GM19372 (cell line): ENCODE results near the gene APCDD1.
A peak's percentile ranks its signal among the peaks of the same experiment; 100 is the strongest.
"Not testable (repeated sequence)": the region's sequence is repeated elsewhere in the genome, so short reads cannot be mapped to it uniquely, and the experiment has no call there.

ENCODE experiments used
- ATAC-seq: cut with Tn5 transposase; IDR thresholded peaks from one replicate; pipeline ENCODE4 v1.9.1; 2021; ENCODE audit warnings: mild to moderate bottlenecking, low read depth, moderate library complexity; ENCODE audit not compliant: unreplicated experiment

APCDD1 gene

GRCh38 chr18:10460414-10461018 lies 6.1 kb downstream of the APCDD1 start:
- ATAC-seq = no peak

- no peak for ATAC-seq
Measured at GRCh38 chr18:10461989-10462388, 7.6 kb downstream of the APCDD1 start.

- ATAC-seq = no peak
Measured at GRCh38 chr18:10462597-10462996, 8.2 kb downstream of the APCDD1 start.

DNA sequence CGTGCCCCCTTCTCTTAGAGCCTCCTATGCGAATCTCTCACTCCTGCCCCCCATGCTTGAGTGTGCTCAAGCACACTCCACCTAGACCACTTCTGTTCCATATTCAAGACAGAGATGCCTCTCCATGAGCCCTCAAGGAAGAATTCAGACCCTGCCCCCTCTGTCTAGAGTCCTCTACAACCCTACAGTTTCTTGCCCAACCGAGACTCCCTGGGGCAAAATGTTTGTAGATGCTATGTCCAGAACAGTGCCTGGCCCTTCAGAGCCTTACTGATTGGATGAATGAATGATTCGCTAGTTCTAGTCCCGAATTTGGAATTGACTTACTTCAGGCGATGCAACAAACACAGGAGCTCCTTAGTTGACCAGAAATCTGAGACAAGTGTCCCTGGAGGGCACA lies 8.7 kb downstream of the APCDD1 start:
- no peak for ATAC-seq

DNA sequence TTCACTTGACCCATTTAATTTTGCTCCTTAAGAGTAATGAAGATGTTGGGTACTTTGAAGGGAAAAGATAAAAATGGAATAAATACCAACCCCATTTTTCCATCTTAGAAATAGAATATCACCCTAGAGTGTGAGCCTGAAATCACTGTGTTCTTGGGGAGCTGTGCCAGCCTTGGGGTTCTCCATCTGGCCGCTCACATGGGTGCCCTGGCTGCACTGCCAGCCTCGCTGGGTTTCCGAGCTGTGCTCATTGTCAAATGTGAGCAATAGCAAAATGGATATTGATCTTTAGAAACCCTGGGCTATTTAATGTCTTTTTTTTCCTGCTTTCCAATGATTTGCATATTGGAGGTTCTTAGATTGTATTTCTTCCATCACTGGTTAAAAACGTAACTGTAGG lies 9.3 kb downstream of the APCDD1 start:
- ATAC-seq = no peak

DNA sequence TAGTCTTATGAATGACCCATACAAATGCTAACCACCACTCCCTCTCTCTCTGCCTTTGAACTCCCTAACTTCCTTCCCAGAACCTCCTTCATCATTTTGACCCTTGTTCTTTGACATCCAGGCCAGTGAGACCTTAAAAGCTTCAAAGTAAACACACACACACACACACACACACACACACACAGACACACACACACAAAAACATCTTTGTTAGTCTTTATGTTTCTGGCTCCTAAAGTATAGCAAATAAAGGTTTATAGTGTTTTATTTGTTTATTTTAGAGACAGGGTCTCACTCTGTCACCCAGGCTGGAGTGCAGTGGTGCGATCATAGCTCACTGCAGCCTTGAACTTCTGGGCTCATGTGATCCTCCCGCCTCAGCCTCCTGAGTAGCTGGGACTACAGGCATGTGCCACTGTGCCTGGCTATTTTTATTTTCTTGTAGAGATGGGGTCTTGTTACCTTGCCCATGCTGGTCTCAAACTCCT lies 9.8 kb downstream of the APCDD1 start:
- not testable (repeated sequence) for ATAC-seq

GRCh38 chr18:10465174-10465939 lies 10.9 kb downstream of the APCDD1 start:
- ATAC-seq = no peak

- ATAC-seq = no peak
Measured at GRCh38 chr18:10470429-10470828, 16.0 kb downstream of the APCDD1 start.

DNA sequence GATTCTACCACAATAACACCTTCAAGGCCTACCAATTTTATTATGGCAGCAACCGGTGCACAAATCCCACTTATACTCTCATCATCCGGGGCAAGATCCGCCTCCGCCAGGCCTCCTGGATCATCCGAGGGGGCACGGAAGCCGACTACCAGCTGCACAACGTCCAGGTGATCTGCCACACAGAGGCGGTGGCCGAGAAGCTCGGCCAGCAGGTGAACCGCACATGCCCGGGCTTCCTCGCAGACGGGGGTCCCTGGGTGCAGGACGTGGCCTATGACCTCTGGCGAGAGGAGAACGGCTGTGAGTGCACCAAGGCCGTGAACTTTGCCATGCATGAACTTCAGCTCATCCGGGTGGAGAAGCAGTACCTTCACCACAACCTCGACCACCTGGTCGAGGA lies 17.1 kb downstream of the APCDD1 start:
- no peak for ATAC-seq

DNA sequence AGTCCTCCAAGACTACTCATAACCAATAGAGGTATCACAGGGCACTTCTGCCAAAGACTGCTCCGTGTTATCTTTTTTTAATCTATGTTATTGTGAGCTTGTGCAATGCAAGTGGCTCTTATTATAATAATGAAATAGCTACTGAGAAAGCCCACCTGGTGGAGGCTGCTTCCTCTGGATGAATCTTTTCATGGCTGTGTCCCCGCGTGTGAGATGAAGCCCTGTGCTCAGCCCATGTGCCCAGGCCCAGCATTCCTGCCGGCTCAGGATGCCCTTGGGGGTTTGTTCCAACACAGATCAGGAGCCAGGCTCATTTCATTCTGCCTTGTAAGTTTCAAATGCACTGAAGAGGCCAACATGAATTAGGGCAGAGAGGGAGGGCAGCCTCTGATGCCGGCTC lies 18.7 kb downstream of the APCDD1 start:
- ATAC-seq = no peak

DNA sequence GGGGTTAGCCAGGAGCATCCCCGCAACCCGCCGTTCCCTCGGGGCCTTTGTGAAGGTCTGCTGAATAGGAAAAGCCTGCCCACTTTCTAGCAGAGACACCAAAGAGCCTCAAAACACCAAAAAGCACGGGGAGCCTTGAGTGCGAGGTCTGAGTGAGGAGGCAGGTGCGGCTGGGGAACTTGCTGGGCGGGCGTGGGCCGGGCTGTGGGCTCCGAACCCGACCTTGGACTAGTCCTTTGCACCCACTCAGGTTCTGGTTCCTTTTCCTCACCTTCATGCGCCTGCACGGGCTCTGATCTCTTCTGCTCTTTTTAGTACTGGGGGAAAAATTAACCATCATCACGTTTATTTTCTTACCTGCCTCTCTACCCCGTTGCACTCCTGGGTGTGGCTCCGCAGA lies 19.9 kb downstream of the APCDD1 start:
- no peak for ATAC-seq

DNA sequence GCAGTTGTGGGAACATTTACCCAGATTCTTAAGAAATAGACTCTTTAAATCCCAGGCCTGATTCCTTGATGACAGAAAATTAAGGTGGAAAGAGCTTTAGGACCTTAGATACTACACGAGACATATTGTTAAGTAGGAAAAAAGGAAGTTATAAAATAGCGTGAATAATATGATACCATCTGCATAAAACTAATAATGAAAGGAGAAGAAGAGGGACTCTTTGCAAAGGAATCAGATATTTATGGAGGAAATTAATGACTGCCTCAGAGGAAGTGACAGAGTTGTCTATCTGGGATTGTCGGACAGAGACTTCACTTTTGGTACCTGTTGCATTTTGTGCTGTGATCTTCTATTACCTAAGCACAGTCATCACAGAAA lies 20.8 kb downstream of the APCDD1 start:
- no peak for ATAC-seq

- no peak for ATAC-seq
Measured at GRCh38 chr18:10475654-10476291, 21.3 kb downstream of the APCDD1 start.

- no peak for ATAC-seq
Measured at GRCh38 chr18:10476338-10476791, 21.9 kb downstream of the APCDD1 start.

DNA sequence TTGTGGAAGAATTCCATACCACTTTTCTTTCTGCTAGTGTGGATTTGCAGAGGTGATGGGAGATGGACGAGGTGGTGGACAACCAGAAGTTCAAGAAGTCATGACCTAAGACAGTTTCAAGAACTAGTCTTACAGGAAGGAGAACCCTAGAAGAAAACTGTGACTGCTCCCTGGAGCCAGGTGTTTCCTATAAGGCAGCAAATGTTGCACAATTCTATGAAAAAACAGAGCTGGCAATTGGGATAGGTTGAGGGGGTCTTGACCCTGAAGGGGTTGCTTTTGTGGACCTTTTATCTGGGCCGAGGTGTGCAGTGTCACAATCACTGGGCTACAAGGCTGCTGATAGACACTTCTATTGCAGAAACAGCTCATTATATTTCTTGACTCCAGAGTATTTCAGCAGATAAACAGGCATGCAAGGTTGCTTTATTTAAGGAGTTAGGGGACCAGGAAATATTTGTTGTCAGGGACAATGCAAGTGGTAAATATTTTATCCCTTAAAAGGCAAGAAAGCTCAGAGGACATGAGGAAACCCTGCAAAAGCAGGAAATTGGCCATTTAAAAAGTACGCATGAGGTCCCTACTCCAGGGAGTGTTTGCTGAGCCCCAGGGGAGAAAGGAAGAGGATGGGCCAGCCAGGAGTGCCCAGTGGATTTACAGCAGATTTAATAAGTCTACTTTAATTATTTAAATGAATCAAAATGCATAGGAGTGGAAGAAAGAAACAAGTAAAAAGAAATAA lies 22.9 kb downstream of the APCDD1 start:
- no peak for ATAC-seq

DNA sequence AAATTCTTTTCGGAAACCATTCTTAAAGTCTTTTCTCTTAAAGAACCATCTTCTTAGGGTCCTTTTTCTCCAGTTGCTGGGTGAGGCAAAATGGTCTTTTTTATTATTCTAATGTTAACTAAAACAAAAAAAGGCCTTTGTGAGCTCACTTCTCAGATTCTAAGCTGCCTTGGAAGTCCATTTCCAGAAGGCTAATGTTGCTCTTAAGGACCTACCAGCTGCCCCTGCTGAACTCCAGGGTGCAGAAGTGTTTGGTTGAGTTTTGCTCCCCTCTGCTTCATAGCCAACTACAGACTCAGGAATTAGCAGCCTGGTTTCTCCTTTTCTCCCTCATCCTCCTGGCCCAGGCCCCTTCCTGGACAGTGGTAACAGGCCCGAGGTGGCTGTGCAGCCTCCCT lies 23.4 kb downstream of the APCDD1 start:
- ATAC-seq = no peak

- no peak for ATAC-seq
Measured at GRCh38 chr18:10481831-10482230, 27.4 kb downstream of the APCDD1 start.

- peak; percentile 36 for ATAC-seq
Measured at GRCh38 chr18:10482363-10482984, 28.0 kb downstream of the APCDD1 start.

GRCh38 chr18:10482985-10483949 lies 28.8 kb downstream of the APCDD1 start:
- peak; percentile 80 for ATAC-seq
